Articular chondrocyte of knee joint (primary cell): ENCODE data around the gene XRCC1. TPM values are rescaled to one million over a fixed set of nuclear protein-coding genes. Genes with fewer than 3 reads are reported as not detected.

Experiments
- total RNA-seq: library from RNA; depleted of rRNA; stranded (reverse); fragments of >200 nt; gene quantifications from 2 replicates; pipeline ENCODE4 v1.2.3, GENCODE V29; 2012

The XRCC1 gene, protein sequence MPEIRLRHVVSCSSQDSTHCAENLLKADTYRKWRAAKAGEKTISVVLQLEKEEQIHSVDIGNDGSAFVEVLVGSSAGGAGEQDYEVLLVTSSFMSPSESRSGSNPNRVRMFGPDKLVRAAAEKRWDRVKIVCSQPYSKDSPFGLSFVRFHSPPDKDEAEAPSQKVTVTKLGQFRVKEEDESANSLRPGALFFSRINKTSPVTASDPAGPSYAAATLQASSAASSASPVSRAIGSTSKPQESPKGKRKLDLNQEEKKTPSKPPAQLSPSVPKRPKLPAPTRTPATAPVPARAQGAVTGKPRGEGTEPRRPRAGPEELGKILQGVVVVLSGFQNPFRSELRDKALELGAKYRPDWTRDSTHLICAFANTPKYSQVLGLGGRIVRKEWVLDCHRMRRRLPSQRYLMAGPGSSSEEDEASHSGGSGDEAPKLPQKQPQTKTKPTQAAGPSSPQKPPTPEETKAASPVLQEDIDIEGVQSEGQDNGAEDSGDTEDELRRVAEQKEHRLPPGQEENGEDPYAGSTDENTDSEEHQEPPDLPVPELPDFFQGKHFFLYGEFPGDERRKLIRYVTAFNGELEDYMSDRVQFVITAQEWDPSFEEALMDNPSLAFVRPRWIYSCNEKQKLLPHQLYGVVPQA
- 13.7 and 18.6 TPM in 2 replicates for total RNA-seq

DNA sequence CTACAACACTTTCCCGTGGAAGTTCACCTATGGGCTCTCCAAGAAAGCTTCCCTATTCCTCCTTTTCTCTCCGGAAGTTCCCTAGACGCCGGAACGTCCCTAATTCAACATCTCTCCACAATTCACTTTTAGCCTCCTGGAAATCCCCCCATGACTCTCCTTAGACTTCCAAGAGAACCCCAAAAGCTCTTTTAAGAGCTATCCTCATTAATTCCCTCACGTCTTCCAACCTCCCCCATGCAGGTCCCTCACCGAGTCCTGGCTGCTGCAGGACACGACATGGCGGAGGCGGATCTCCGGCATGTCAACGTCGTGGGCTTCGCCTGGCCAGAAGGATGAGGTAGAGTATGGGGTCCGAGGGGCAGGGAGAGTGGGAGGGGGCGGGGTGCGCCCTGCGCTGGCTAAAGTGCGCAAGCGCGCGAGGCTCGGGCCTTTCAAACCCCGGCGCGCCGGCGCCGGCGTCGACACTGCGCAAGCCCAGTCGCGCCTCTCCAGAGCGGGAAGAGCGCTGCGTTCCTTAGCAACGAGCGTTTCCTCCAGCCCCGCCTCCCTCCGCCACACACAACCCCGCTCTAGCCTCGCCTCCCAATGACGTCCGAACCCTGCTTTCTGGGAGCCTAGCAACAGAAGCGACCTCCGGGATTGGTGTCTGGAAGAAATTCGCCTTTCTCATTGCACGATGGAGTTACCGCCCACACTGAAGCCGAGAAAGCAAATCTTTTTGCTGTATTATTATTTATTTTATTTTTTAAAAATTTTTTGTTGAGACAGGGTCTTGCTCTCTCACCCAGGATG, at the start of gene XRCC1, which contains the start of gene PINLYP:
XRCC1 (minus strand) TSS at position 372 of the 795 bp plus-strand sequence; CDS start at position 303, 69 bp downstream.
PINLYP (plus strand) TSS at position 646 of the 795 bp plus-strand sequence. CDS start 1,391 bp downstream, outside the sequence.

DNA sequence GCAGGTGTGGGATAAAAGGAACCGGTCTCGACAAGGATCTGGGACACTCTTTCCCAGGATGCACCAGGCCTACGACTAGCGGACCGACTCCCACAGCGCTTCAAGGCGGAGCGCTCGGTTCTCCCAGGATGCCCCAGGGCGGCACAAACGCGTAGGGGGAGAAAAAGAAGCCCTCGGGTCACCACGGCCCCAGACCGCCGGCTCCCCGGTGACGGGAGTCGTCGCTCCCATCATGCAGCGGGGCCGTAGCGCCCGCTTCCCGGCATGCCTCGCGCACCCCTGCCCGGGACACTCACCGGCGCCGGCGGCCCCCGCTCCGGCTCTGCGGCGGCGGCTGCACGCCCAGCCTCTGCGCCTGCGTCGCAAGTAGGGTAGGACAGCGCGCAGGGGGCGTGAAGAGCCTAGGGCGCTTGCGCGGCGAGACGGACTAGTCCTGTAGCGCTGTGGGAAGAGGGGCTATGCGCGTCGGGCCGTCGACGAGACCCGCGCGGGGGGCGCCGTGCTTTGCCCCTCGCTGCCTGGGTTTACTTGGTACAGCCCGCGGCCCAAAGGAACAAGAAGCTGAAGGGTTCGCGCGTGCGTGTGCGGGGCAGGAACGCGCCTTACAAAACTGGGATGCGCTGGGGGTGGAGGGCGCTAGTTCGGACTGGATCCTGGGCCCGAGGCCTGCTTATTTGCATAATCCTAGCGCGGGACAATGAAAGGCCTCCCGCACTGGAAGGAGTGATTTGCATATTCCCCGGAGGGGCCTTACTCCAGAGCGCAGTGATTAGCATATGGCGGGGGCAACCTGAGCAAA, 44.1 kb upstream of the XRCC1 start, which contains the start of gene ZNF428:
ZNF428 (minus strand) TSS at position 368 of the 799 bp plus-strand sequence. CDS start 5,325 bp downstream, outside the sequence.

DNA sequence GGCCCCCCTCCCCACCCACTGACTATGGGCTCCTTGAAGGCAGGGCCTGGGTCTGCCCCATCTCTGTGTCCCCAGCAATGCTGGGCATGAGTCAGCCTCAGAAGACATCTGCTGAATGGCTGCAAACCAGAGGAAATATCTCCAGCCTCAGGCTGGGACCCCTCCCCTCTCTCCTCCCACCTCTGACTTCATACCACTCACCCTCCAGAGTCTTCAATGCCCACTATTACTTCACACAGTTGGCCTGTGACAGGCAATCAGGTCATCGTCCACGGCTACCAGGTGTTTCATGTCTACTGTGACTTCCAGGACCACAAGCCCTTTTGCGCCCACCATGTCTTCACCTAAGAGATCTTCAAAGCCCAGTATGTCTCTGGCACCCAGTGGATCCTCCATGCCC, 36.5 kb upstream of the XRCC1 start, which contains the start of gene SRRM5:
SRRM5 (plus strand) TSS at position 301 of the 400 bp plus-strand sequence; CDS start at position 335, 34 bp downstream.

DNA sequence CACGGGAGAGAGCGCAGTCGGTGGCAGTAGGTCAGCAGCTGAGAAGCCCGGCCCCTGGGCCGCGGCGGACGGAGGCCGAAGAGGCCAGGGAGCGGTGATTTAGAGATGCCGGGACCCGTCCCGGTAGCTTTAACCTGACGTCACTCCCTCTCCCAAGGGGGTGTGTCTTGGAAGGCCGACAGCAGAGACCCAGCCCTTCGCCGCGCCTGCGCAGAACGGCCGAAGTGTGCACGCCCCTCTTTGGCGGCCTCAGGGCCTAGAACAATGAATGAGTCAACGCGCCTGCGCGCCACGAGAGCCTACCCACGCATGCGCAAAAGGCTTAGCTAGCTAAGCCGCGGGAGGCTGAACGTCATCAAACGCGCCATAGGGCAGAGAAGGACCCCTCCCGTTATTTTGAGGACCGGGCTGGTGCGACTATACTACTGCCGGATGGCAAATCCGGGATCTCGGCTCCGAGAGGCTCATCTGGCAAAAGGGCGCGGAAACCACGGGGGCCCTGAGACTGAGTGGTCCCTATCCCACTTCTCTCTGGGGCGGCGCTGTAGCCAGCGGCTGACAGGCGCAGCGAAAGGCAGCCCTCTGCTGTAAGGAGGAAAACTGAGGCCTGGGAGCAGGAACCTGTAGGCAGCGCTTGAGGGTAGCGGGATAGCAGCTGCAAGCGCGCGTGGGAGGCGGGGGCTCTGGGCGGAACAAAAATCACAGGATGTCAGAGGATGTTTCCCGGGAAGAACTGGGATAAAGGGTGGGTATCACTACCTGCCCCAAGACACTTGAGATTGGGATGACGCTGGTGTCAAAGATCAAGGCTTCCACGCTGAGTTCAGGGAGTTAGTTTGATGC, 20.9 kb upstream of the XRCC1 start, which contains the start of the genes IRGQ and ZNF576:
IRGQ (minus strand) TSS at position 136 of the 843 bp plus-strand sequence. CDS start 796 bp downstream, outside the sequence.
ZNF576 (plus strand) TSS at position 597 of the 843 bp plus-strand sequence. CDS start 514 bp downstream, outside the sequence.

DNA sequence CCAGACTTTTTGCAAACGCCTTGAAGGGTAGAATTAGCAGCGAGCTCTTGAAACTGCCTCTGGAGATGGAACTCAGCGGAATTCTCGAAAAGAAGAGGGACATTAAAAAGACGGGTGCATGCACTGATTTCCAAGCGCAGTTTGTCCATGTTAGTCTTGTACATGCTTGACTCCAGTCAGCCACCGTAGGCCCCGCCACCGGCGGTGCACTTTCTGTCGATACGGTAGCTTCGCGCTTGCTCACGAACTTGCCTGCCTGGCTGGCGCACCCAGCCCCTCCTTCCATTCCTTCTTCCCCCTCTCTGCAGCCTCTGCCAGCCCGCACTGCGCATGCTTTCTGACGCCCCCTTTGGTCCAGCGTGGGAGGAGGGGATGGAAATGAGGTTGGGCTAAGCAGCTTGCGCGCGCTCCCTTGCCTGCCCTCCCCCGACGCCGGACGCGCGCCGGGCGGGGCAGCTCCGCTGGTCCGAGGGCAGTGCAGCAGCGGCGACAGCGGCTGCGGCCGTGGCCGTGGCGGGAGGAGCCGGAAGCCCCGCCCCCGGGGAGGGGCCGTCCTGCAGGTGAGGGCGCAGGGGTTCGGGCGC, 42.3 kb downstream of the XRCC1 start, which contains the start of gene ZNF575:
ZNF575 (plus strand) TSS at position 227 of the 584 bp plus-strand sequence. CDS start 1,235 bp downstream, outside the sequence.

DNA sequence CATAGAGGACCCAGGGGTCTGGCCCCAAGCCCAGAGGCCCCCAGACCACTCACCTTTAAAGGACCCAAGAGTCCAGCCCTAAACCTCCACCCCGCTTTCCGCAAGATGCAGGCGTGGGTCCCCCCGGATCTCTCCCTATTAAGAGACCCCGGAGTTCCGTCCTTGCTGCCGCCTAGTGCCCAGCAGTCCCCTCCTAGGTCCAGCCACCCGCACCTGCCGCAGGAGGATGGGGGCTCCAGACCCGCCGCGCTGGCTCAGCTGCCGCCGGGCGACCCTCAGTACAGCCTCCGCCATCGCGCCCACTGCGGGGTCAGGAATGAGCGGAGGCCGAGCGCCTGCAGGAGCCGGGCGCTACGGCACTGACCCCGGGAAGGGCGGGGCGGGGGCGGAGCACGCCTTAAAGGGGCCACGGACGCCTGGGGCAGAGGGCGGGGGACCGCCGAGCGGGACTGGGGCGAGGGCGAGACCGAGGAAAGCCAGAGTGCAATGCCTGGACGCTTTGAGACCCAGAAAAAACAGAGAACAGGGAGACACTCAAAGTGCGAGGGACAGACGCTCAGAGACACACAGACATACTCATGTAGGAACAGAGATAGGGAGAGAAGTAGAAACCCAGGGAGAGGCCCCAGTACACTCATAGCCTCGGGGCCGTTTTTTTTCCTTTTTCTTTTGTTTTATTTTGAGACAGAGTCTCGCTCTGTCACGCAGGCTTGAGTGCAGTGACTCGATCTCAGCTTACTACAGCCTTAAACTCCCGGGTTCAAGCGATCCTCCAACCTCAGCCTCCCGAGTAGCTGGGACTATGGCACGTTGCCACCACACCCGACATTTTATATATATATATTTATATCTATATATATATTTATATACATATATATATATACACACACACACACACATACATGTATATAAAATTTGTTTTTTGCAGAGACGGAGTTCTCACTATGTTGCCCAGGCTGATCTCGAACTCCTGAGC, 48.2 kb downstream of the XRCC1 start, which contains the start of gene ETHE1:
ETHE1 (minus strand) TSS at position 318 of the 976 bp plus-strand sequence; CDS start at position 294, 24 bp downstream.

DNA sequence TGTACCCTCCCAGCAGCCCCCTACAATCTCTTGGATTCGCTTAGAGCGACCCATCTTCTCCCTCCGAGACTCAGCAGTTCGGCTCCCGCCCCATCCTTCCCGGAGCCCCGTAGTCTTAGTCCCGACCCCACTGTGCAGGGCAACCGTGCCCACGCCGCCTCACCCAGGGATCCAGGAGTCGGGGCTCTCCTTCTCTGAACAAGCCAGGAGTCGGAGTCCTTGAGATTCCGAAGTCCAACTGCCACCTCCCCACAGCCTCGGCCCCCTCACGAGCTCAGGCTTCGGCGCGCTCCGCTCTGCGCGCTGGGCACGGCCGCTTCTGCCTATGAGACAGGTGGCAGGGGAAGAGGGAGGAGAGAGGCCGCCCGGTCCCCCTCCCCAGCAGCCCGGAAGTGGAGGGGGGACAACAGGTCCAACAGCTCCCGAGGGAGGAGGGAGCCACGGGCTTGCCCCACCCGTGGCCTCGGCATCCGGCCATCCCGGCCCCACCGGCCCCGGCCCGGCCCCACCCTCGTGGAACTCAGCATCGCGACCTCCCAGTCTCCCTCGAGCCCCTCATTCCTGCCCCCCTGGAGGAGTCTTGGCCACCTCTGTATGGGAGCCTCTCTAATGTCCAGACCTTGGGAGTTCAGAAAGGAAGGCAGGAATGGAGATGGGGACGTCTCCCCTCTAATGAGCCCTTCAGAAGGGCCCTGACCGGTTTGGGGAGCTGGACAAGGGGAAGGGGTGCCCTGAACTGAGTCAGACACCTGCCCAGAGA, 70.7 kb downstream of the XRCC1 start, which contains the start of gene PHLDB3:
PHLDB3 (minus strand) TSS at position 321 of the 760 bp plus-strand sequence. CDS start 628 bp downstream, outside the sequence.

Other genes starting within 250 kb of the XRCC1 start
- 0.11 TPM in 1 of 2 replicates, not detected in the other for gene CD177, start 221.8 kb downstream of the XRCC1 start, total RNA-seq
- gene TEX101, start 160.6 kb downstream of the XRCC1 start, total RNA-seq: not detected in 2 replicates
- gene LYPD3, start 109.9 kb downstream of the XRCC1 start, total RNA-seq: 0.26 and 0.32 TPM in 2 replicates
- 7.1 and 8.3 TPM in 2 replicates for gene PHLDB3, start 70.8 kb downstream of the XRCC1 start, total RNA-seq
- gene ETHE1, start 48.3 kb downstream of the XRCC1 start, total RNA-seq: 41.0 TPM in 2 replicates
- 0.11 and 0.26 TPM in 2 replicates for gene ZNF575, start 42.3 kb downstream of the XRCC1 start, total RNA-seq
- gene PINLYP, start 274 bp upstream of the XRCC1 start, total RNA-seq: 1.8 and 3.8 TPM in 2 replicates
- 18.3 and 19.3 TPM in 2 replicates for gene IRGQ, start 20.6 kb upstream of the XRCC1 start, total RNA-seq
- 7.1 and 9.1 TPM in 2 replicates for gene ZNF576, start 21.1 kb upstream of the XRCC1 start, total RNA-seq
- not detected in 2 replicates for gene SRRM5, start 36.6 kb upstream of the XRCC1 start, total RNA-seq
- gene ZNF428, start 44.1 kb upstream of the XRCC1 start, total RNA-seq: 17.7 and 21.6 TPM in 2 replicates
- gene CADM4, start 64.3 kb upstream of the XRCC1 start, total RNA-seq: 0.26 and 0.43 TPM in 2 replicates
- gene PLAUR, start 94.6 kb upstream of the XRCC1 start, total RNA-seq: 36.2 and 38.2 TPM in 2 replicates
- not detected in 2 replicates for gene IRGC, start 140.5 kb upstream of the XRCC1 start, total RNA-seq
- 16.5 and 16.8 TPM in 2 replicates for gene SMG9, start 179.4 kb upstream of the XRCC1 start, total RNA-seq
- 3.9 and 6.1 TPM in 2 replicates for gene KCNN4, start 205.4 kb upstream of the XRCC1 start, total RNA-seq
- 0.65 and 1.1 TPM in 2 replicates for gene LYPD5, start 226.9 kb upstream of the XRCC1 start, total RNA-seq